GM12891 (cell line): ENCODE data around the gene CCZ1.
"Not testable (repeated sequence)": the region's sequence is repeated elsewhere in the genome, so short reads cannot be mapped to it uniquely, and the experiment has no call there.

Experiments used
- DNase-seq: peaks from one replicate; pipeline ENCODE4 v3.0.0; 2011; ENCODE audit warnings: low spot score; ENCODE audit not compliant: insufficient read length
- FAIRE-seq: peaks from 2 replicates; lab custom pipeline; 2011; peaks lifted over from hg19 to GRCh38; lab: Jason Lieb, UNC

CCZ1 gene

DNA sequence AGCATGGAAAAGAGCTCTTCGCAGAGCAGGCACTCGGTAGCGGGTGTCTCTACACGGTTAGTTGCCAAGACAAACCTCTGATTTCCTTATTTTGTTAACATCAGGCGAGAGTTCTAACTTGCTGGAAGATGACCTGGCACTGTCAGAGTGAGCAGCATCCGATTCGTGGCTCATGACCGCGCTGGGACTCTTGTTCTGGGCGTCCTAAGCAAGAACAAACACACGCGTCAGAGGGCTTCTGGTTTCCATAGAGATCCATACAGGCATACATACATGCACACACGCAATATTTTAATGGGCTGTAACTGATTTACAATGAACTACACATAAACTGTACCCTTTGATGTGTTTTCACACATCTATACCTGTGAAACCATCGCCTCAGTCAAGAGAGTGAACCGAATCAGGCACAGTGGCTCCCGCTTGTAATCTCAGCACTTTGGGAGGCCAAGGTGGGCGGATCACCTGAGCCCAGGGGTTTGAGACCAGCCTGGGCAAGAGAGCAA lies 36.5 kb downstream of the CCZ1 start:
- not testable (repeated sequence) for DNase-seq, FAIRE-seq

- not testable (repeated sequence) for DNase-seq, FAIRE-seq
Observed at GRCh38 chr7:5963205-5963604, 64.7 kb downstream of the CCZ1 start.

GRCh38 chr7:5963810-5964209 lies 65.3 kb downstream of the CCZ1 start:
- FAIRE-seq, DNase-seq: not testable (repeated sequence)

DNA sequence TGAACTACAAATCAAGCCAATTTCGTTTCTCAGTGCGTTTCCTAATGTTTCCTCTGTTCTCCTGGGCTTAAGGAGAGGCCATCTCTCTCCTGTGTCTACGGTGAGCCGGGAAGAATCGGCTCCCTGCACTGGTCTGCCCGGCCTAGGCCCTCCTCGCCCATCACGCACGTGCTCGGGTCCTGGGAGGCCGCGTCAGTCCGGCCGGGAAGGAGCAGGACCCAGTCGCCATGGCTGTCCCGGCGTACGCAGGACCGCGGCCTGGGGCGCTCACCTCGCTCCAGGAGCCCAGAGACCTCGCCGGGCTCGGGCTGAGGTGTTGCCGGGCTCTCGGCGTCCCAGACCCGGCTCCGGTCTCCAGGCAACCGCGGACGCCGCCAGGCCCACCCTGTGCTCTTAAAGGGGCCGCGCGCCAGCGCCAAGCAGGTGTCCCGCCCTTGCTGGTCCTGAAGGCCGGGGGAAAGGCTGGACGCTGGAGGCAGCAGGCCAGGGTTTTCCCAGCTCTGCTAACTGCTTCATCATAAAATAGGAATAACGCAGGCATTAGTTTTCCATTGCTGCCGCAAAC lies 71.9 kb downstream of the CCZ1 start, which contains the start of gene RSPH10B:
TSS of gene RSPH10B (minus strand) at position 343 of the 565 bp plus-strand sequence. CDS start 3,573 bp downstream, outside the sequence.
- peak; percentile 35 for FAIRE-seq
- not testable (repeated sequence) for DNase-seq

GRCh38 chr7:5973580-5973979 lies 75.0 kb downstream of the CCZ1 start:
- not testable (repeated sequence) for DNase-seq, FAIRE-seq
